Measurements from ENCODE around the gene FOXN3. TPM values are rescaled to one million over a fixed set of nuclear protein-coding genes. Genes with fewer than 3 reads are reported as not detected.

The FOXN3 gene
- total and polyA plus RNA-seq, 2 experiments from 2014 or later: 98.9 to 167 TPM

- TF ChIP-seq CREB1 (CRISPR knock-in tag; IDR thresholded peaks at IDR 0.05; ENCODE audit: low read depth): no peak
- TF ChIP-seq JUNB (IDR thresholded peaks at IDR 0.05; ENCODE audit: unreplicated experiment): no peak
- no peak for TF ChIP-seq NANOG (IDR thresholded peaks at IDR 0.05; ENCODE audit: borderline replicate concordance)
- no peak for TF ChIP-seq POLR2AphosphoS5 (IDR thresholded peaks at IDR 0.05; ENCODE audit: low read depth)
- no peak for TF ChIP-seq ZNF114 (CRISPR knock-in tag; IDR thresholded peaks at IDR 0.05)
- no peak for TF ChIP-seq ETS1 (IDR thresholded peaks at IDR 0.05)
- TF ChIP-seq, protein P1, sequence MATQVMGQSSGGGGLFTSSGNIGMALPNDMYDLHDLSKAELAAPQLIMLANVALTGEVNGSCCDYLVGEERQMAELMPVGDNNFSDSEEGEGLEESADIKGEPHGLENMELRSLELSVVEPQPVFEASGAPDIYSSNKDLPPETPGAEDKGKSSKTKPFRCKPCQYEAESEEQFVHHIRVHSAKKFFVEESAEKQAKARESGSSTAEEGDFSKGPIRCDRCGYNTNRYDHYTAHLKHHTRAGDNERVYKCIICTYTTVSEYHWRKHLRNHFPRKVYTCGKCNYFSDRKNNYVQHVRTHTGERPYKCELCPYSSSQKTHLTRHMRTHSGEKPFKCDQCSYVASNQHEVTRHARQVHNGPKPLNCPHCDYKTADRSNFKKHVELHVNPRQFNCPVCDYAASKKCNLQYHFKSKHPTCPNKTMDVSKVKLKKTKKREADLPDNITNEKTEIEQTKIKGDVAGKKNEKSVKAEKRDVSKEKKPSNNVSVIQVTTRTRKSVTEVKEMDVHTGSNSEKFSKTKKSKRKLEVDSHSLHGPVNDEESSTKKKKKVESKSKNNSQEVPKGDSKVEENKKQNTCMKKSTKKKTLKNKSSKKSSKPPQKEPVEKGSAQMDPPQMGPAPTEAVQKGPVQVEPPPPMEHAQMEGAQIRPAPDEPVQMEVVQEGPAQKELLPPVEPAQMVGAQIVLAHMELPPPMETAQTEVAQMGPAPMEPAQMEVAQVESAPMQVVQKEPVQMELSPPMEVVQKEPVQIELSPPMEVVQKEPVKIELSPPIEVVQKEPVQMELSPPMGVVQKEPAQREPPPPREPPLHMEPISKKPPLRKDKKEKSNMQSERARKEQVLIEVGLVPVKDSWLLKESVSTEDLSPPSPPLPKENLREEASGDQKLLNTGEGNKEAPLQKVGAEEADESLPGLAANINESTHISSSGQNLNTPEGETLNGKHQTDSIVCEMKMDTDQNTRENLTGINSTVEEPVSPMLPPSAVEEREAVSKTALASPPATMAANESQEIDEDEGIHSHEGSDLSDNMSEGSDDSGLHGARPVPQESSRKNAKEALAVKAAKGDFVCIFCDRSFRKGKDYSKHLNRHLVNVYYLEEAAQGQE (IDR thresholded peaks at IDR 0.05; ENCODE audit: unreplicated experiment): no peak
- TF ChIP-seq ZNF331 (CRISPR knock-in tag; IDR thresholded peaks at IDR 0.05; ENCODE audit: low read depth): no peak
- TF ChIP-seq EZH2 (IDR thresholded peaks at IDR 0.05; ENCODE audit: low read depth, unreplicated experiment): no peak
- TF ChIP-seq, protein P2, sequence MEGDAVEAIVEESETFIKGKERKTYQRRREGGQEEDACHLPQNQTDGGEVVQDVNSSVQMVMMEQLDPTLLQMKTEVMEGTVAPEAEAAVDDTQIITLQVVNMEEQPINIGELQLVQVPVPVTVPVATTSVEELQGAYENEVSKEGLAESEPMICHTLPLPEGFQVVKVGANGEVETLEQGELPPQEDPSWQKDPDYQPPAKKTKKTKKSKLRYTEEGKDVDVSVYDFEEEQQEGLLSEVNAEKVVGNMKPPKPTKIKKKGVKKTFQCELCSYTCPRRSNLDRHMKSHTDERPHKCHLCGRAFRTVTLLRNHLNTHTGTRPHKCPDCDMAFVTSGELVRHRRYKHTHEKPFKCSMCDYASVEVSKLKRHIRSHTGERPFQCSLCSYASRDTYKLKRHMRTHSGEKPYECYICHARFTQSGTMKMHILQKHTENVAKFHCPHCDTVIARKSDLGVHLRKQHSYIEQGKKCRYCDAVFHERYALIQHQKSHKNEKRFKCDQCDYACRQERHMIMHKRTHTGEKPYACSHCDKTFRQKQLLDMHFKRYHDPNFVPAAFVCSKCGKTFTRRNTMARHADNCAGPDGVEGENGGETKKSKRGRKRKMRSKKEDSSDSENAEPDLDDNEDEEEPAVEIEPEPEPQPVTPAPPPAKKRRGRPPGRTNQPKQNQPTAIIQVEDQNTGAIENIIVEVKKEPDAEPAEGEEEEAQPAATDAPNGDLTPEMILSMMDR (conservative IDR thresholded peaks at IDR 0.05; ENCODE audit: low read depth in 2 of 2): no peak
- TF ChIP-seq EZH2phosphoT487 (IDR thresholded peaks at IDR 0.05; ENCODE audit: unreplicated experiment): no peak
These were observed 91.1 kb downstream of the FOXN3 start (continued) for GRCh38 chr14:89325959-89326358.

DNA sequence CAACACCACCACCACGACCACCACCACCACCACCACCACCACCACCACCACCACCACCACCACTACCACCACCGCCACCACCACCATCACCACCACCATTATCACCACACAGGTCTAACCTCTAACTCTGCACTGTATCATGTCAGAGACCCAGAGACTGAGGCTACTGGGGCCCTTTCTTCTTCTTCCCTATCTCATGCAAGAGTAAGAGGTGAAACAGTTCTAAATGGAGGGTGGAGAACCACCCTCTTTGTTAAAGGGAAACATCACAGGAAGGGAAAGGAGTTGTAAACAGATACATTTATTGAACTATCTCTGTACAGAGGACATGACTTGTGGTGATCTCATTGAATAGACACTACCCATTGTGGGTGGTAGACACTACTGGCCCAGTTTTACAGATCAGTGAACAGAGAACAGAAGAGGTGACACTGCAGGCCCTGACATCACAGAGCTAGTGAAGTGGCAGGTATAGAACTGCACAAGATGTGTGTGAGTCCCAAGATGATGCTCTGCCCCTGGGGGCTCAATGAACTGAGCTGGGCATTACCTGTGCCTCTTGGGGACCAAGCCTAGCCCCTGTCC lies 91.6 kb downstream of the FOXN3 start:
- Histone ChIP-seq H3K27ac (ENCODE audit: low read depth) (no peak overlapping the region), H2AFZ (no peak overlapping the region), H3K4me3 (no peak overlapping the region), H3K9me2 (ENCODE audit: insufficient read depth) (no peaks in the 10 kb centered on the region), H3F3A (replicated peaks; ENCODE audit: low read depth) (0 out of 2 replicates have a peak, but pooled peaks cover 4% of the 10 kb centered on the region), H3K4me1 (ENCODE audit: insufficient read depth) (peaks cover 15% of the 10 kb centered on the region), H3K4me2 (no peak overlapping the region), H3K79me2 (replicated peaks; ENCODE audit: insufficient read depth) (peaks cover 98% of the 10 kb centered on the region), H4K20me1 (replicated peaks; ENCODE audit: insufficient read depth) (peaks cover 46% of the 10 kb centered on the region), H3K27me3 (ENCODE audit: insufficient read depth) (no peaks in the 10 kb centered on the region), H3K36me3 (ENCODE audit: insufficient read depth) (peaks cover 11% of the 10 kb centered on the region)
- ATAC-seq (no peak), DNase-seq (ENCODE audit: low spot score) (no peak)
- Mint-ChIP-seq H3K27ac (no peak overlapping the region), H3K9me3 (peaks cover 4% of the 10 kb centered on the region; the same call in 1 of the 3 replicates), H3K4me1 (peaks cover 36% of the 10 kb centered on the region), H3K4me3 (no peak overlapping the region), H3K36me3 (ENCODE audit: low read depth) (peaks cover 71% of the 10 kb centered on the region), H3K27me3 (ENCODE audit: insufficient read depth, low read depth, poor library complexity) (peaks cover 20% of the 10 kb centered on the region)
- TF ChIP-seq STAT1 (IDR thresholded peaks at IDR 0.05; ENCODE audit: unreplicated experiment) (no peak), CREB1 (CRISPR knock-in tag; IDR thresholded peaks at IDR 0.05; ENCODE audit: low read depth) (no peak)
- TF ChIP-seq, protein P2 (conservative IDR thresholded peaks at IDR 0.05; ENCODE audit: low read depth in 2 of 2): no peak

All from GM23338 (cell line).